ENCODE data around the gene PALM. TPM values are rescaled to one million over a fixed set of nuclear protein-coding genes. Genes with fewer than 3 reads are reported as not detected.

Gene PALM
- total and polyA plus RNA-seq, 7 experiments from 2014 or later: 1.0 TPM; not detected in 6

GRCh38 chr19:756821-757688, 48.3 kb downstream of the PALM start:
- DNase-seq (no peak), ATAC-seq (no peak)
- H3K4me1 ChIP-seq (ENCODE audit: control insufficient read depth in 2 of 2, insufficient read depth in 2 of 2, low read length in 2 of 2): no peaks in the 10 kb centered on the region
- intact Hi-C loops (cut with micrococcal nuclease): no loop called here
- POLR2A ChIA-PET: no interaction called here
- H3K27me3 ChIP-seq (ENCODE audit: control insufficient read depth in 2 of 2, insufficient read depth in 2 of 2, low read length in 2 of 2): no peaks in the 10 kb centered on the region
- Mint-ChIP-seq H3K36me3 (peaks cover 0 to 4% (median 3%) of the 10 kb centered on the region in 5 donors), H3K4me1 (no peaks in the 10 kb centered on the region), H3K9me3 (peaks cover 0 to 23% (median 8%) of the 10 kb centered on the region in 11 donors), H3K27me3 (peaks cover 0 to 3% (median 0%) of the 10 kb centered on the region in 5 donors), H3K4me3 (no peak overlapping the region), H3K27ac (no peak overlapping the region)
- CTCF ChIA-PET: interaction anchor here (0.5 kb wide), 1 partner anchor 99 kb away, joined by 3 read pairs; no protein-coding TSS in a partner anchor
- H3K27ac ChIP-seq (ENCODE audit: low read depth, low read length): no peak overlapping the region
- H3K36me3 ChIP-seq (ENCODE audit: control insufficient read depth in 2 of 3, insufficient read depth in 3 of 3, low read length in 3 of 3): no peaks in the 10 kb centered on the region
- no peak overlapping the region for H3K4me3 ChIP-seq (ENCODE audit: low read length)
- peaks cover 0 to 21% (median 0%) of the 10 kb centered on the region in 3 experiments for H3K9me3 ChIP-seq (ENCODE audit: control insufficient read depth in 2 of 3, low read length in 3 of 3)

GRCh38 chr19:757811-758668, 49.3 kb downstream of the PALM start:
- intact Hi-C loops (cut with micrococcal nuclease): no loop called here
- Histone ChIP-seq H3K4me3 (ENCODE audit: low read length) (no peak overlapping the region), H3K36me3 (ENCODE audit: control insufficient read depth in 2 of 3, insufficient read depth in 3 of 3, low read length in 3 of 3) (no peaks in the 10 kb centered on the region), H3K27me3 (ENCODE audit: control insufficient read depth in 2 of 2, insufficient read depth in 2 of 2, low read length in 2 of 2) (no peaks in the 10 kb centered on the region), H3K27ac (ENCODE audit: low read depth, low read length) (no peak overlapping the region), H3K9me3 (ENCODE audit: control insufficient read depth in 2 of 3, low read length in 3 of 3) (peaks cover 0 to 21% (median 0%) of the 10 kb centered on the region in 3 experiments), H3K4me1 (ENCODE audit: control insufficient read depth in 2 of 2, insufficient read depth in 2 of 2, low read length in 2 of 2) (no peaks in the 10 kb centered on the region)
- DNase-seq: no peak
- Mint-ChIP-seq H3K36me3 (peaks cover 0 to 4% (median 3%) of the 10 kb centered on the region in 5 donors), H3K27ac (no peak overlapping the region), H3K9me3 (peaks cover 0 to 23% (median 8%) of the 10 kb centered on the region in 11 donors), H3K4me1 (no peaks in the 10 kb centered on the region), H3K4me3 (no peak overlapping the region), H3K27me3 (no peaks in the 10 kb centered on the region)
- ChIA-PET POLR2A (no interaction called here), CTCF (no interaction called here)
- no peak for ATAC-seq

GRCh38 chr19:763181-763580, 54.4 kb downstream of the PALM start:
- ChIA-PET POLR2A (no interaction called here), CTCF (no interaction called here)
- no peak for ATAC-seq
- intact Hi-C loops (cut with micrococcal nuclease): no loop called here
- Histone ChIP-seq H3K27ac (ENCODE audit: low read depth, low read length) (no peak overlapping the region), H3K27me3 (ENCODE audit: control insufficient read depth in 2 of 2, insufficient read depth in 2 of 2, low read length in 2 of 2) (no peaks in the 10 kb centered on the region), H3K4me1 (ENCODE audit: control insufficient read depth in 2 of 2, insufficient read depth in 2 of 2, low read length in 2 of 2) (no peaks in the 10 kb centered on the region), H3K36me3 (ENCODE audit: control insufficient read depth in 2 of 3, insufficient read depth in 3 of 3, low read length in 3 of 3) (no peaks in the 10 kb centered on the region), H3K9me3 (ENCODE audit: control insufficient read depth in 2 of 3, low read length in 3 of 3) (peaks cover 0 to 12% (median 0%) of the 10 kb centered on the region in 3 experiments), H3K4me3 (ENCODE audit: low read length) (no peak overlapping the region)
- Mint-ChIP-seq H3K27ac (no peak overlapping the region), H3K36me3 (peaks cover 0 to 4% (median 3%) of the 10 kb centered on the region in 5 donors), H3K27me3 (peaks cover 0 to 6% (median 4%) of the 10 kb centered on the region in 5 donors), H3K4me3 (no peak overlapping the region), H3K4me1 (peaks cover 0 to 3% (median 0%) of the 10 kb centered on the region in 7 donors), H3K9me3 (peaks cover 0 to 18% (median 6%) of the 10 kb centered on the region in 11 donors)
- no peak for DNase-seq

- CTCF ChIA-PET: no interaction called here
- Histone ChIP-seq H3K36me3 (ENCODE audit: control insufficient read depth in 2 of 3, insufficient read depth in 3 of 3, low read length in 3 of 3) (no peaks in the 10 kb centered on the region), H3K4me1 (ENCODE audit: control insufficient read depth in 2 of 2, insufficient read depth in 2 of 2, low read length in 2 of 2) (no peaks in the 10 kb centered on the region), H3K4me3 (ENCODE audit: low read length) (no peak overlapping the region), H3K27me3 (ENCODE audit: control insufficient read depth in 2 of 2, insufficient read depth in 2 of 2, low read length in 2 of 2) (no peaks in the 10 kb centered on the region), H3K9me3 (ENCODE audit: control insufficient read depth in 2 of 3, low read length in 3 of 3) (peaks cover 0 to 5% (median 0%) of the 10 kb centered on the region in 3 experiments), H3K27ac (ENCODE audit: low read depth, low read length) (no peak overlapping the region)
- no peak overlapping the region for H3K27ac Mint-ChIP-seq
- no peak overlapping the region for H3K4me3 Mint-ChIP-seq
- H3K4me1 Mint-ChIP-seq: peaks cover 0 to 3% (median 0%) of the 10 kb centered on the region in 7 donors
- no peak for DNase-seq
- peaks cover 0 to 4% (median 3%) of the 10 kb centered on the region in 5 donors for H3K36me3 Mint-ChIP-seq
- H3K9me3 Mint-ChIP-seq: peaks cover 0 to 11% (median 4%) of the 10 kb centered on the region in 11 donors
- no peak for ATAC-seq
- POLR2A ChIA-PET: no interaction called here
- H3K27me3 Mint-ChIP-seq: peaks cover 0 to 6% (median 4%) of the 10 kb centered on the region in 5 donors
- intact Hi-C loops (cut with micrococcal nuclease): no loop called here
Observed at GRCh38 chr19:763869-764268, 55.1 kb downstream of the PALM start.

- ATAC-seq: no peak
- ChIA-PET CTCF (no interaction called here), POLR2A (no interaction called here)
- no peaks in the 10 kb centered on the region for H3K27me3 ChIP-seq (ENCODE audit: control insufficient read depth in 2 of 2, insufficient read depth in 2 of 2, low read length in 2 of 2)
- H3K4me1 ChIP-seq (ENCODE audit: control insufficient read depth in 2 of 2, insufficient read depth in 2 of 2, low read length in 2 of 2): no peaks in the 10 kb centered on the region
- Mint-ChIP-seq H3K4me3 (no peak overlapping the region), H3K36me3 (peaks cover 0 to 4% (median 3%) of the 10 kb centered on the region in 5 donors), H3K27ac (no peak overlapping the region), H3K27me3 (peaks cover 0 to 6% (median 4%) of the 10 kb centered on the region in 5 donors), H3K4me1 (peaks cover 0 to 3% (median 0%) of the 10 kb centered on the region in 7 donors), H3K9me3 (peaks cover 0 to 7% (median 4%) of the 10 kb centered on the region in 11 donors)
- no peak overlapping the region for H3K27ac ChIP-seq (ENCODE audit: low read depth, low read length)
- H3K4me3 ChIP-seq (ENCODE audit: low read length): no peak overlapping the region
- DNase-seq: no peak
- intact Hi-C loops (cut with micrococcal nuclease): no loop called here
- peaks cover 0 to 4% (median 0%) of the 10 kb centered on the region in 3 experiments for H3K9me3 ChIP-seq (ENCODE audit: control insufficient read depth in 2 of 3, low read length in 3 of 3)
- no peaks in the 10 kb centered on the region for H3K36me3 ChIP-seq (ENCODE audit: control insufficient read depth in 2 of 3, insufficient read depth in 3 of 3, low read length in 3 of 3)
Observed at GRCh38 chr19:764301-764700, 55.6 kb downstream of the PALM start.

- peaks cover 0 to 2% (median 0%) of the 10 kb centered on the region in 11 donors for H3K9me3 Mint-ChIP-seq
- peaks cover 0 to 6% (median 4%) of the 10 kb centered on the region in 5 donors for H3K27me3 Mint-ChIP-seq
- Histone ChIP-seq H3K27ac (ENCODE audit: low read depth, low read length) (no peak overlapping the region), H3K27me3 (ENCODE audit: control insufficient read depth in 2 of 2, insufficient read depth in 2 of 2, low read length in 2 of 2) (no peaks in the 10 kb centered on the region), H3K36me3 (ENCODE audit: control insufficient read depth in 2 of 3, insufficient read depth in 3 of 3, low read length in 3 of 3) (no peaks in the 10 kb centered on the region), H3K4me3 (ENCODE audit: low read length) (no peak overlapping the region), H3K4me1 (ENCODE audit: control insufficient read depth in 2 of 2, insufficient read depth in 2 of 2, low read length in 2 of 2) (no peaks in the 10 kb centered on the region), H3K9me3 (ENCODE audit: control insufficient read depth in 2 of 3, low read length in 3 of 3) (no peaks in the 10 kb centered on the region)
- DNase-seq (no peak), ATAC-seq (no peak)
- H3K4me1 Mint-ChIP-seq: peaks cover 0 to 3% (median 0%) of the 10 kb centered on the region in 7 donors
- intact Hi-C loops (cut with micrococcal nuclease): no loop called here
- ChIA-PET CTCF (no interaction called here), POLR2A (no interaction called here)
- H3K36me3 Mint-ChIP-seq: no peaks in the 10 kb centered on the region
- H3K27ac Mint-ChIP-seq: no peak overlapping the region
- no peak overlapping the region for H3K4me3 Mint-ChIP-seq
Observed at GRCh38 chr19:765179-765738, 56.5 kb downstream of the PALM start.

Measured in naive thymus-derived CD4-positive, alpha-beta T cell (primary cell).